Suprapubic skin (tissue), 4 donors: ENCODE results near the gene GAS7.

Experiments used
- CTCF ChIP-seq, 2 donors: fragments of 200-600 bp in 1 of 2; fragments of 450-650 bp in 1 of 2; sonication (generic) in 1 of 2; IDR thresholded peaks; one replicate each; pipeline ENCODE4 v1.5.1; 2016 to 2019; ENCODE audit warnings: antibody characterized with exemption in 2 of 2, mild to moderate bottlenecking in 1 of 2, moderate library complexity in 1 of 2
- EP300 ChIP-seq: sonication (generic); formaldehyde crosslinking; IDR thresholded peaks from one replicate; pipeline ENCODE4 v1.6.1; 2017; ENCODE audit warnings: antibody characterized with exemption
- POLR2AphosphoS5 ChIP-seq, 3 donors: sonication (generic); formaldehyde crosslinking; IDR thresholded peaks; one replicate each; pipeline ENCODE4 v1.6.1; 2017; ENCODE audit warnings: antibody characterized with exemption in 3 of 3

- TF ChIP-seq POLR2AphosphoS5 (IDR thresholded peaks at IDR 0.05) (no peak), CTCF (IDR thresholded peaks at IDR 0.05) (no peak), EP300 (no peak)
These were observed 282.3 kb downstream of the GAS7 start for GRCh38 chr17:9916108-9916507.
